Keratinocyte (primary cell): Measurements from ENCODE around the gene MDFI.

ENCODE experiments used
- EZH2 ChIP-seq: IDR thresholded peaks from one replicate; pipeline ENCODE4 v1.6.1; 2012; ENCODE audit warnings: inconsistent platforms, mild to moderate bottlenecking, low read length, moderate library complexity
- TF ChIP-seq, protein P1 (sequence below), 3 experiments: IDR thresholded peaks in 1 of 3; conservative IDR thresholded peaks in 1 of 3; optimal IDR thresholded peaks in 1 of 3; 2 replicates in 2 of 3; 3 replicates in 1 of 3; pipeline versions ENCODE3 to v1.5.1; 2011; ENCODE audit warnings: low read length in 3 of 3, mild to moderate bottlenecking in 3 of 3, moderate library complexity in 2 of 3, control low read depth in 1 of 3, inconsistent platforms in 1 of 3; ENCODE audit not compliant: insufficient read depth in 2 of 3; ENCODE audit errors: extremely low read depth in 1 of 3

DNA sequence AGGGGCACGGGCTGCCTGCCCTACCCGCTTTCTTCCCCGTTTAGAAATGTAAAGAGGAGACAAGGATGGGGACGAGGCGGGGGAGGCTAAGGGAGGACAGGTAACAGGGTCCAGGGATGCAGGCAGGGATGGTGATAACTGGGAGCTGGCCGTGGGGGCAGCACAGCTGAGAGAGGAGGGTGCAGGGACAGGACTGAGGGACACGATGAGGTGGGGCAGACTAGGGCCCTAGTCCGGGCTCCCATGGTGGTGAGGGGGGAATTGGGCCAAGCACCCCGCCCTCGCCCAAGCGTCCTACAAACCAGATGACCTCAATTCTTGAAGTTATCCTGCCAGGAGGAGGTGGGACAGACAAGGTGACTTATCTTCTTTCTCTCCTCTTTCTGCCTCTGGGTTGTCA, 44.4 kb upstream of the MDFI start:
- TF ChIP-seq, protein P1, sequence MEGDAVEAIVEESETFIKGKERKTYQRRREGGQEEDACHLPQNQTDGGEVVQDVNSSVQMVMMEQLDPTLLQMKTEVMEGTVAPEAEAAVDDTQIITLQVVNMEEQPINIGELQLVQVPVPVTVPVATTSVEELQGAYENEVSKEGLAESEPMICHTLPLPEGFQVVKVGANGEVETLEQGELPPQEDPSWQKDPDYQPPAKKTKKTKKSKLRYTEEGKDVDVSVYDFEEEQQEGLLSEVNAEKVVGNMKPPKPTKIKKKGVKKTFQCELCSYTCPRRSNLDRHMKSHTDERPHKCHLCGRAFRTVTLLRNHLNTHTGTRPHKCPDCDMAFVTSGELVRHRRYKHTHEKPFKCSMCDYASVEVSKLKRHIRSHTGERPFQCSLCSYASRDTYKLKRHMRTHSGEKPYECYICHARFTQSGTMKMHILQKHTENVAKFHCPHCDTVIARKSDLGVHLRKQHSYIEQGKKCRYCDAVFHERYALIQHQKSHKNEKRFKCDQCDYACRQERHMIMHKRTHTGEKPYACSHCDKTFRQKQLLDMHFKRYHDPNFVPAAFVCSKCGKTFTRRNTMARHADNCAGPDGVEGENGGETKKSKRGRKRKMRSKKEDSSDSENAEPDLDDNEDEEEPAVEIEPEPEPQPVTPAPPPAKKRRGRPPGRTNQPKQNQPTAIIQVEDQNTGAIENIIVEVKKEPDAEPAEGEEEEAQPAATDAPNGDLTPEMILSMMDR (optimal IDR thresholded peaks at IDR 0.05 in 1 of 3, IDR thresholded peaks at IDR 0.05 in 1 of 3, conservative IDR thresholded peaks at IDR 0.05 in 1 of 3; ENCODE audit: extremely low read depth in 1 of 3, insufficient read depth in 2 of 3, low read length in 3 of 3) = no peak
- TF ChIP-seq EZH2 = no peak
